PFSK-1 (cell line): ENCODE measurements around the gene STK32A.

Experiments
- POLR2AphosphoS5 ChIP-seq: IDR thresholded peaks from 2 replicates; pipeline ENCODE4 v1.6.1; 2012; ENCODE audit warnings: low read depth, mild to moderate bottlenecking, control low read depth, low read length, moderate library complexity
- REST ChIP-seq, 2 experiments: IDR thresholded peaks; 2 replicates each; pipeline versions ENCODE4 v1.6.1 to v1.8.0; 2011 to 2012; ENCODE audit warnings: low read depth in 2 of 2, low read length in 2 of 2, control low read depth in 1 of 2, inconsistent platforms in 1 of 2, mild to moderate bottlenecking in 1 of 2, moderate library complexity in 1 of 2; ENCODE audit not compliant: insufficient read depth in 1 of 2
- SIN3A ChIP-seq: IDR thresholded peaks from 2 replicates; pipeline ENCODE4 v1.6.1; 2012; ENCODE audit warnings: mild to moderate bottlenecking, low read length, moderate library complexity, borderline replicate concordance; ENCODE audit not compliant: insufficient read depth
- TAF1 ChIP-seq: IDR thresholded peaks from 2 replicates; pipeline ENCODE4 v1.6.1; 2012; ENCODE audit warnings: low read length, control low read depth, borderline replicate concordance; ENCODE audit not compliant: insufficient read depth

- TF ChIP-seq POLR2AphosphoS5 = no peak
- no peak for TF ChIP-seq REST (IDR thresholded peaks at IDR 0.05; ENCODE audit: insufficient read depth in 1 of 2, low read depth in 2 of 2, low read length in 2 of 2)
- no peak for TF ChIP-seq TAF1
- TF ChIP-seq SIN3A = no peak
These were observed 52.3 kb downstream of the STK32A start for GRCh38 chr5:147287110-147287509.
